Gastrocnemius medialis (tissue), 4 donors: ENCODE data around the gene ZNF234.
"Not testable (repeated sequence)": the region's sequence is repeated elsewhere in the genome, so short reads cannot be mapped to it uniquely, and the experiment has no call there.

Source experiments
- POLR2A ChIP-seq, 2 donors: fragments of 450-650 bp; IDR thresholded peaks; one replicate each; pipeline ENCODE4 v1.6.1; 2017; ENCODE audit warnings: antibody characterized with exemption in 2 of 2, mild to moderate bottlenecking in 2 of 2, moderate library complexity in 2 of 2
- TF ChIP-seq, protein P1 (sequence below), 5 experiments: fragments of 450-650 bp in 3 of 5; fragments of 200-600 bp in 2 of 5; sonication (generic) in 2 of 5; IDR thresholded peaks in 4 of 5; conservative IDR thresholded peaks in 1 of 5; 1 replicate in 4 of 5; 2 replicates in 1 of 5; pipeline ENCODE4 v1.5.1; 2016 to 2019; ENCODE audit warnings: antibody characterized with exemption in 5 of 5, mild to moderate bottlenecking in 3 of 5, moderate library complexity in 3 of 5

DNA sequence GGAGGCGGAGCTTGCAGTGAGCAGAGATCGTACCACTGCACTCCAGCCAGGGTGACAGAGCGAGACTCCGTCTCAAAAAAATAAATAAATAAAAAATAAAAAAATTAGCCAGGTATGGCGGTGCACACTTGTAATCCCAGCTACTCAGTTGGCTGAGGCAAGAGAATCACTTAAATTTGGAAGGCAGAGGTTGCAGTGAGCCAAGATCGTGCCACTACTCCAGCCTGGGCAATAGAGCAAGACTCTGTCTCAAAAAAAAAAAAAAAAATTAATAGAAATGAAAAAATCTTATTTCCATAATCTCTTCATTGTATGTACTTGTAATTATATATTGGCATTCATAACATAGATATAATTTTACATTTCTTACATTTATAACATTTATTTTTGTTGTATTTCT lies 29.3 kb downstream of the ZNF234 start:
- TF ChIP-seq, protein P1, sequence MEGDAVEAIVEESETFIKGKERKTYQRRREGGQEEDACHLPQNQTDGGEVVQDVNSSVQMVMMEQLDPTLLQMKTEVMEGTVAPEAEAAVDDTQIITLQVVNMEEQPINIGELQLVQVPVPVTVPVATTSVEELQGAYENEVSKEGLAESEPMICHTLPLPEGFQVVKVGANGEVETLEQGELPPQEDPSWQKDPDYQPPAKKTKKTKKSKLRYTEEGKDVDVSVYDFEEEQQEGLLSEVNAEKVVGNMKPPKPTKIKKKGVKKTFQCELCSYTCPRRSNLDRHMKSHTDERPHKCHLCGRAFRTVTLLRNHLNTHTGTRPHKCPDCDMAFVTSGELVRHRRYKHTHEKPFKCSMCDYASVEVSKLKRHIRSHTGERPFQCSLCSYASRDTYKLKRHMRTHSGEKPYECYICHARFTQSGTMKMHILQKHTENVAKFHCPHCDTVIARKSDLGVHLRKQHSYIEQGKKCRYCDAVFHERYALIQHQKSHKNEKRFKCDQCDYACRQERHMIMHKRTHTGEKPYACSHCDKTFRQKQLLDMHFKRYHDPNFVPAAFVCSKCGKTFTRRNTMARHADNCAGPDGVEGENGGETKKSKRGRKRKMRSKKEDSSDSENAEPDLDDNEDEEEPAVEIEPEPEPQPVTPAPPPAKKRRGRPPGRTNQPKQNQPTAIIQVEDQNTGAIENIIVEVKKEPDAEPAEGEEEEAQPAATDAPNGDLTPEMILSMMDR (IDR thresholded peaks at IDR 0.05 in 4 of 5, conservative IDR thresholded peaks at IDR 0.05 in 1 of 5) = not testable (repeated sequence)
- TF ChIP-seq POLR2A (IDR thresholded peaks at IDR 0.05) = not testable (repeated sequence)
